Mesendoderm (in vitro differentiated cells): ENCODE data around the gene CSRNP3.

Source experiments
- DNase-seq: peaks from one replicate; pipeline ENCODE4 v3.0.0; 2013
- H2AK5ac ChIP-seq: 2 replicates; pipeline ENCODE4 v1.6.1; 2013; ENCODE audit warnings: low read length, inconsistent platforms
- H2BK120ac ChIP-seq: 2 replicates; pipeline ENCODE4 v1.6.1; 2013; ENCODE audit warnings: low read depth, mild to moderate bottlenecking, low read length, moderate library complexity, mixed read lengths
- H2BK15ac ChIP-seq: replicated peaks from 2 replicates; pipeline ENCODE4 v1.6.1; 2013; ENCODE audit warnings: low read depth, mild to moderate bottlenecking, moderate library complexity
- H2BK5ac ChIP-seq: 2 replicates; pipeline ENCODE4 v1.6.1; 2013; ENCODE audit warnings: low read length, inconsistent platforms
- H3K18ac ChIP-seq: 2 replicates; pipeline ENCODE4 v1.6.1; 2013; ENCODE audit warnings: mild to moderate bottlenecking, low read length, mixed read lengths
- H3K23ac ChIP-seq: one replicate; pipeline ENCODE4 v1.6.1; 2013; ENCODE audit warnings: low read length
- H3K27ac ChIP-seq: 2 replicates; pipeline ENCODE4 v1.5.1; 2013; ENCODE audit warnings: low read depth, mild to moderate bottlenecking, inconsistent platforms, low read length, moderate library complexity
- H3K27me3 ChIP-seq: 2 replicates; pipeline ENCODE4 v1.6.1; 2013; ENCODE audit warnings: low read length, control low read depth, mild to moderate bottlenecking, inconsistent platforms; ENCODE audit not compliant: insufficient read depth, poor library complexity
- H3K36me3 ChIP-seq: 2 replicates; pipeline ENCODE4 v1.6.1; 2013; ENCODE audit warnings: low read length, inconsistent platforms; ENCODE audit not compliant: control insufficient read depth, insufficient read depth
- H3K4ac ChIP-seq: one replicate; pipeline ENCODE4 v1.6.1; 2013; ENCODE audit warnings: low read depth, mild to moderate bottlenecking, low read length, moderate library complexity
- H3K4me1 ChIP-seq: 2 replicates; pipeline ENCODE4 v1.6.1; 2013; ENCODE audit warnings: low read depth, low read length, inconsistent platforms; ENCODE audit not compliant: control insufficient read depth
- H3K4me2 ChIP-seq: 2 replicates; pipeline ENCODE4 v1.6.1; 2013; ENCODE audit warnings: low read length
- H3K4me3 ChIP-seq: 2 replicates; pipeline ENCODE4 v1.5.1; 2013; ENCODE audit warnings: mild to moderate bottlenecking, low read length
- H3K56ac ChIP-seq: one replicate; pipeline ENCODE4 v1.6.1; 2013; ENCODE audit warnings: low read length
- H3K79me1 ChIP-seq: 2 replicates; pipeline ENCODE4 v1.6.1; 2013; ENCODE audit warnings: low read length, inconsistent platforms
- H3K79me2 ChIP-seq: 2 replicates; pipeline ENCODE4 v1.6.1; 2013; ENCODE audit warnings: mild to moderate bottlenecking, low read length; ENCODE audit not compliant: control insufficient read depth, insufficient read depth
- H3K9ac ChIP-seq: 2 replicates; pipeline ENCODE4 v1.6.1; 2013; ENCODE audit warnings: low read length, inconsistent platforms
- H4K5ac ChIP-seq: one replicate; pipeline ENCODE4 v1.6.1; 2013; ENCODE audit warnings: low read length
- H4K8ac ChIP-seq: one replicate; pipeline ENCODE4 v1.6.1; 2013; ENCODE audit warnings: low read depth, mild to moderate bottlenecking, control low read depth, low read length, moderate library complexity
- WGBS: extraction: QIAGEN DNeasy Blood & Tissue Kit; methylation state at CpG from one replicate; pipeline ENCODE4 v1.1.7; 2013; ENCODE audit warnings: low lambda C conversion rate, missing lambda C conversion rate; ENCODE audit not compliant: insufficient coverage; ENCODE audit errors: extremely low coverage; 5-methylcytosine and 5-hydroxymethylcytosine counted together

The CSRNP3 gene

DNA sequence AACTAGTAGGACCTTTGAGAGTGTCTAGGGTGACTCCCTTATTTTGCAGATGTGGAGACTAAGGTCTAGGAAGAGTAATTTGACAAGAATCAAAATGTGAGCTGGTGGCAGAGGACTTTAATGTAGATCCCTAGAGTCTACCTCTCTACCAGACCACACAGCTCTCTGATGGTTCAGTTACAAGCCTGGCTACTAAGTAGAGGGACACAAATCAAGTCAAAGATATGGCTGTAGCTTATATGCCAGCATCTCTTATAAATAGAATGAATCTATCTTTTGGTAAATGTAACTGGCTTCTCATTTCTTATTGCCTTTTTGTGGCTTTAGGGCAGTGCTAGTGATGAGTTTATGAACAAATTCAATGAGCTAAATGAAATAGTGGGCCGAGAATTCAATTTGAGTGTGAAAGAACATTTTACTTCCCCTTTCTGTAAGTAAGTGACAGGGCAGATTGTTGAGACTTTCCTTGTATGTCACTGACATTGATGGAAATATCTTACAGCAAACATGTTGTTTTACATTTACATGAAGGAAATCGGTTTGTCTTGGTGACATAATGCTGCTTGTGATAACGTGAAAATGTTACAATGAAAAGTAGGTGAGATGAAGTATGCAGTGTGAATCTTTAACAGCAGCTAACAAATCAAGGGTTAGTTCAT lies 28.3 kb downstream of the CSRNP3 start:
- H2BK5ac ChIP-seq: no peak overlapping the region
- no peak overlapping the region for H3K4me2 ChIP-seq
- H2AK5ac ChIP-seq: no peak overlapping the region
- no peaks in the 10 kb centered on the region for H3K27me3 ChIP-seq
- no peak overlapping the region for H3K56ac ChIP-seq
- peaks cover 7% of the 10 kb centered on the region for H3K4me1 ChIP-seq
- H4K8ac ChIP-seq: no peak overlapping the region
- H2BK120ac ChIP-seq: no peak overlapping the region
- H2BK15ac ChIP-seq: no peak overlapping the region
- H3K79me2 ChIP-seq: no peaks in the 10 kb centered on the region
- H3K23ac ChIP-seq: no peak overlapping the region
- H4K5ac ChIP-seq: no peak overlapping the region
- no peak overlapping the region for H3K18ac ChIP-seq
- H3K27ac ChIP-seq: no peak overlapping the region
- H3K4me3 ChIP-seq: no peak overlapping the region
- no peak overlapping the region for H3K4ac ChIP-seq
- no peaks in the 10 kb centered on the region for H3K79me1 ChIP-seq
- no peaks in the 10 kb centered on the region for H3K36me3 ChIP-seq
- H3K9ac ChIP-seq: no peak overlapping the region
- DNase-seq: no peak
- WGBS: no CpG with 5 or more reads among the region's 3 CpGs

- Histone ChIP-seq H2BK15ac (no peak overlapping the region), H3K36me3 (no peaks in the 10 kb centered on the region), H3K4me2 (no peak overlapping the region), H4K8ac (no peak overlapping the region), H3K4me1 (peaks cover 7% of the 10 kb centered on the region), H3K4me3 (no peak overlapping the region), H2BK5ac (no peak overlapping the region), H2BK120ac (no peak overlapping the region), H3K4ac (no peak overlapping the region), H3K27ac (no peak overlapping the region), H3K23ac (no peak overlapping the region), H2AK5ac (no peak overlapping the region), H3K56ac (no peak overlapping the region), H3K27me3 (no peaks in the 10 kb centered on the region), H4K5ac (no peak overlapping the region), H3K79me2 (no peaks in the 10 kb centered on the region), H3K79me1 (no peaks in the 10 kb centered on the region), H3K18ac (no peak overlapping the region), H3K9ac (no peak overlapping the region)
- no peak for DNase-seq
- no CpG with 5 or more reads among the region's 3 CpGs for WGBS
Observed at GRCh38 chr2:165499131-165499530, 29.6 kb downstream of the CSRNP3 start.

GRCh38 chr2:165500001-165500400 lies 30.5 kb downstream of the CSRNP3 start:
- no peak overlapping the region for H3K4ac ChIP-seq
- H2BK15ac ChIP-seq: no peak overlapping the region
- no peaks in the 10 kb centered on the region for H3K27me3 ChIP-seq
- no peak overlapping the region for H2BK120ac ChIP-seq
- no peak overlapping the region for H3K4me3 ChIP-seq
- no peak overlapping the region for H3K18ac ChIP-seq
- peaks cover 7% of the 10 kb centered on the region for H3K4me1 ChIP-seq
- WGBS: no CpG with 5 or more reads among the region's 2 CpGs
- H2AK5ac ChIP-seq: no peak overlapping the region
- no peak overlapping the region for H3K56ac ChIP-seq
- H2BK5ac ChIP-seq: no peak overlapping the region
- H3K4me2 ChIP-seq: no peak overlapping the region
- no peak overlapping the region for H4K8ac ChIP-seq
- H3K23ac ChIP-seq: no peak overlapping the region
- no peak overlapping the region for H4K5ac ChIP-seq
- H3K27ac ChIP-seq: no peak overlapping the region
- no peaks in the 10 kb centered on the region for H3K36me3 ChIP-seq
- H3K79me2 ChIP-seq: no peaks in the 10 kb centered on the region
- H3K79me1 ChIP-seq: no peaks in the 10 kb centered on the region
- no peak overlapping the region for H3K9ac ChIP-seq
- no peak for DNase-seq

- no peak for DNase-seq
- H4K5ac ChIP-seq: no peak overlapping the region
- no peak overlapping the region for H3K9ac ChIP-seq
- no peak overlapping the region for H3K23ac ChIP-seq
- H2BK120ac ChIP-seq: no peak overlapping the region
- no peaks in the 10 kb centered on the region for H3K27me3 ChIP-seq
- H3K4me3 ChIP-seq: no peak overlapping the region
- no peak overlapping the region for H3K18ac ChIP-seq
- H3K79me2 ChIP-seq: no peaks in the 10 kb centered on the region
- H3K56ac ChIP-seq: no peak overlapping the region
- H3K4me1 ChIP-seq: peaks cover 7% of the 10 kb centered on the region
- H3K36me3 ChIP-seq: no peaks in the 10 kb centered on the region
- no peak overlapping the region for H4K8ac ChIP-seq
- no peaks in the 10 kb centered on the region for H3K79me1 ChIP-seq
- no peak overlapping the region for H3K27ac ChIP-seq
- H2BK15ac ChIP-seq: no peak overlapping the region
- H3K4me2 ChIP-seq: no peak overlapping the region
- no peak overlapping the region for H3K4ac ChIP-seq
- H2AK5ac ChIP-seq: no peak overlapping the region
- H2BK5ac ChIP-seq: no peak overlapping the region
Observed at GRCh38 chr2:165500816-165501215, 31.3 kb downstream of the CSRNP3 start.

DNA sequence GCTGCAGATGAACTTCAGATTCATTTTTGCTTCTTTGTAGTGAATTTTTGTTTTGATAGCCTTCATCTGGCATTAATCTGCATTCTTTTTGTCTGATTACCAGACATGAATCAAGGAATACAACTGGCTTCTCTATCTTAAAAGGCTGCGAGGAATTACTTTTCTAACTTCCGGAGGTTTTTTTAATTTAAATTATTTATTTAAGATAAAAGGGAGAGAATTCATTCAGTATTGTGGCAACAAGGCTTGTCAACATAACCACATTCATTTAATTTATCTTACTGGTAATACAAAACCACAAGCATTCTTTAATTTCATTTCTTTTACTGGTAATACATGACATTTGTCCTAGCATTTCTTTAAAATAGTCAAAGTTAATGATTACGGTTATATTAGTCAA lies 36.0 kb downstream of the CSRNP3 start:
- Histone ChIP-seq H2BK5ac (no peak overlapping the region), H3K27me3 (no peaks in the 10 kb centered on the region), H3K9ac (no peak overlapping the region), H3K36me3 (no peaks in the 10 kb centered on the region), H3K4me1 (no peaks in the 10 kb centered on the region), H3K4me3 (no peak overlapping the region), H2BK120ac (no peak overlapping the region), H3K27ac (no peak overlapping the region), H2AK5ac (no peak overlapping the region), H3K18ac (no peak overlapping the region), H4K5ac (no peak overlapping the region), H3K23ac (no peak overlapping the region), H3K4ac (no peak overlapping the region), H4K8ac (no peak overlapping the region), H3K79me2 (no peaks in the 10 kb centered on the region), H2BK15ac (no peak overlapping the region), H3K79me1 (no peaks in the 10 kb centered on the region), H3K4me2 (no peak overlapping the region), H3K56ac (no peak overlapping the region)
- no CpG with 5 or more reads among the region's 3 CpGs for WGBS
- no peak for DNase-seq

GRCh38 chr2:165508927-165509326 lies 39.4 kb downstream of the CSRNP3 start:
- no peak overlapping the region for H3K56ac ChIP-seq
- H2BK5ac ChIP-seq: no peak overlapping the region
- DNase-seq: no peak

More at GRCh38 chr2:165508927-165509326, 39.4 kb downstream of the CSRNP3 start:
- Histone ChIP-seq H2BK15ac (no peak overlapping the region), H3K27ac (no peak overlapping the region), H3K36me3 (no peaks in the 10 kb centered on the region), H2BK120ac (no peak overlapping the region), H3K18ac (no peak overlapping the region), H3K23ac (no peak overlapping the region), H3K4me3 (no peak overlapping the region), H2AK5ac (no peak overlapping the region), H3K79me2 (no peaks in the 10 kb centered on the region), H4K8ac (no peak overlapping the region), H3K4me2 (no peak overlapping the region), H3K27me3 (no peaks in the 10 kb centered on the region), H4K5ac (no peak overlapping the region), H3K9ac (no peak overlapping the region), H3K79me1 (no peaks in the 10 kb centered on the region), H3K4me1 (no peaks in the 10 kb centered on the region), H3K4ac (no peak overlapping the region)
